IMR-90 (cell line): ENCODE measurements around the gene EVA1A. TPM values are rescaled to one million over a fixed set of nuclear protein-coding genes. Genes with fewer than 3 reads are reported as not detected.

Experiments
- ATAC-seq: fragments of 200-7000 bp; cut with Tn5 transposase; 2 replicates; pipeline ENCODE4 v1.9.1; 2020; ENCODE audit warnings: low read depth, mild to moderate bottlenecking, moderate library complexity
- BruUV-seq: library from RNA; stranded (reverse); fragments of 400-500 nt; replicated peaks from 2 replicates; lab custom pipeline; 2021; lab: Mats Ljungman, UMichigan
- CTCF ChIA-PET: fragments of 300-600 bp; formaldehyde crosslinking; extraction: SDS; loops from one replicate; lab custom pipeline; 2021; ENCODE audit warnings: antibody characterized with exemption; lab: Yijun Ruan, JAX
- POLR2A ChIA-PET: fragments of 300-600 bp; sonication (Branson Sonifier 250); formaldehyde crosslinking; loops from one replicate; lab custom pipeline; 2022; ENCODE audit warnings: antibody characterized with exemption; ENCODE audit not compliant: unreplicated experiment; lab: Charles Lee
- DNase-seq: peaks from one replicate; pipeline ENCODE4 v3.0.0; 2013
- H2AFZ ChIP-seq: replicated peaks from 2 replicates; pipeline ENCODE3; 2013; ENCODE audit warnings: low read length, mild to moderate bottlenecking; ENCODE audit not compliant: poor library complexity
- H2AK5ac ChIP-seq: 2 replicates; pipeline ENCODE4 v1.6.1; 2013; ENCODE audit warnings: low read depth, low read length, inconsistent platforms
- H2AK9ac ChIP-seq: replicated peaks from 2 replicates; pipeline ENCODE3; 2013; ENCODE audit warnings: mild to moderate bottlenecking, low read depth, low read length, moderate library complexity; ENCODE audit not compliant: poor library complexity
- H2BK120ac ChIP-seq: 2 replicates; pipeline ENCODE4 v1.6.1; 2013; ENCODE audit warnings: low read depth, low read length, inconsistent platforms
- H2BK15ac ChIP-seq: 3 replicates; pipeline ENCODE4 v1.6.1; 2013; ENCODE audit warnings: low read depth, low read length, inconsistent platforms
- H2BK20ac ChIP-seq: 2 replicates; pipeline ENCODE4 v1.6.1; 2013; ENCODE audit warnings: low read depth, mild to moderate bottlenecking, inconsistent platforms, low read length, moderate library complexity
- H2BK5ac ChIP-seq: 2 replicates; pipeline ENCODE4 v1.6.1; 2013; ENCODE audit warnings: mild to moderate bottlenecking, low read depth, low read length, inconsistent platforms; ENCODE audit not compliant: poor library complexity, severe bottlenecking
- H3K14ac ChIP-seq: replicated peaks from 2 replicates; pipeline ENCODE4 v1.6.1; 2013; ENCODE audit warnings: low read depth, low read length, inconsistent platforms
- H3K18ac ChIP-seq: 2 replicates; pipeline ENCODE4 v1.6.1; 2013; ENCODE audit warnings: low read depth, low read length, control low read depth
- H3K23ac ChIP-seq: 2 replicates; pipeline ENCODE4 v1.6.1; 2013; ENCODE audit warnings: low read depth, low read length, inconsistent platforms
- H3K27ac ChIP-seq: 2 replicates; pipeline ENCODE4 v1.5.1; 2013; ENCODE audit warnings: mild to moderate bottlenecking, control low read depth, low read length; ENCODE audit not compliant: insufficient read depth
- H3K27me3 ChIP-seq: 2 replicates; pipeline ENCODE4 v1.6.1; 2013; ENCODE audit warnings: low read length; ENCODE audit not compliant: control insufficient read depth, insufficient read depth
- H3K36me3 ChIP-seq: 2 replicates; pipeline ENCODE4 v1.6.1; 2013; ENCODE audit warnings: low read length, mixed read lengths; ENCODE audit not compliant: control insufficient read depth, insufficient read depth
- H3K4ac ChIP-seq: 2 replicates; pipeline ENCODE4 v1.6.1; 2013; ENCODE audit warnings: low read depth, low read length, inconsistent platforms
- H3K4me1 ChIP-seq: 2 replicates; pipeline ENCODE4 v1.6.1; 2013; ENCODE audit warnings: low read length, mixed read lengths; ENCODE audit not compliant: control insufficient read depth, insufficient read depth
- H3K4me2 ChIP-seq: 2 replicates; pipeline ENCODE4 v1.6.1; 2013; ENCODE audit warnings: low read depth, mild to moderate bottlenecking, control low read depth, low read length, moderate library complexity
- H3K4me3 ChIP-seq: 2 replicates; pipeline ENCODE4 v1.5.1; 2013; ENCODE audit warnings: low read depth, mild to moderate bottlenecking, control low read depth, low read length, moderate library complexity; ENCODE audit not compliant: insufficient read depth
- H3K56ac ChIP-seq: 2 replicates; pipeline ENCODE4 v1.6.1; 2013; ENCODE audit warnings: low read length, inconsistent platforms; ENCODE audit not compliant: insufficient read depth; ENCODE audit errors: extremely low read depth
- H3K79me1 ChIP-seq, 2 experiments: 2 replicates each; pipeline ENCODE4 v1.6.1; 2013; ENCODE audit warnings: low read length in 2 of 2, inconsistent platforms in 1 of 2, low read depth in 1 of 2
- H3K9ac ChIP-seq: 2 replicates; pipeline ENCODE4 v1.6.1; 2013; ENCODE audit warnings: low read depth, low read length, control low read depth
- H3K9me1 ChIP-seq: 2 replicates; pipeline ENCODE4 v1.6.1; 2013; ENCODE audit warnings: low read length, inconsistent platforms; ENCODE audit not compliant: insufficient read depth
- H3K9me3 ChIP-seq: 2 replicates; pipeline ENCODE4 v1.6.1; 2013; ENCODE audit warnings: low read length; ENCODE audit not compliant: control insufficient read depth, insufficient read depth
- H4K20me1 ChIP-seq: 2 replicates; pipeline ENCODE4 v1.6.1; 2013; ENCODE audit warnings: low read length, inconsistent platforms; ENCODE audit not compliant: insufficient read depth
- H4K5ac ChIP-seq: 2 replicates; pipeline ENCODE4 v1.6.1; 2013; ENCODE audit warnings: mild to moderate bottlenecking, low read depth, low read length, control low read depth
- H4K8ac ChIP-seq, 2 experiments: 2 replicates each; pipeline ENCODE4 v1.6.1; 2013; ENCODE audit warnings: low read depth in 2 of 2, low read length in 2 of 2, control low read depth in 1 of 2, inconsistent platforms in 1 of 2
- H4K91ac ChIP-seq: 2 replicates; pipeline ENCODE4 v1.6.1; 2013; ENCODE audit warnings: low read depth, low read length, inconsistent platforms; ENCODE audit not compliant: insufficient read depth
- BHLHE40 ChIP-seq: fragments of 150-350 bp; IDR thresholded peaks from 2 replicates; pipeline ENCODE4 v1.6.1; 2016; ENCODE audit warnings: mild to moderate bottlenecking, low read depth, low read length
- CEBPB ChIP-seq: IDR thresholded peaks from 2 replicates; pipeline ENCODE4 v1.6.1; 2012; ENCODE audit warnings: low read depth, low read length, improper control_type of control experiment
- CHD1 ChIP-seq: IDR thresholded peaks from 2 replicates; pipeline ENCODE4 v1.6.1; 2012; ENCODE audit warnings: low read depth, low read length, improper control_type of control experiment
- CTCF ChIP-seq: conservative IDR thresholded peaks from 2 replicates; pipeline ENCODE4 v1.5.1; 2012; ENCODE audit warnings: mild to moderate bottlenecking, low read depth, low read length, improper control_type of control experiment
- FOS ChIP-seq: fragments of 150-350 bp; IDR thresholded peaks from 2 replicates; pipeline ENCODE4 v1.6.1; 2016; ENCODE audit warnings: low read depth, low read length
- MAFK ChIP-seq: IDR thresholded peaks from 2 replicates; pipeline ENCODE4 v1.6.1; 2012; ENCODE audit warnings: low read depth, low read length, improper control_type of control experiment
- MAZ ChIP-seq: IDR thresholded peaks from 2 replicates; pipeline ENCODE4 v1.6.1; 2012; ENCODE audit warnings: low read depth, mild to moderate bottlenecking, low read length, improper control_type of control experiment, moderate library complexity, borderline replicate concordance
- MXI1 ChIP-seq: IDR thresholded peaks from 2 replicates; pipeline ENCODE4 v1.6.1; 2012; ENCODE audit warnings: low read depth, mild to moderate bottlenecking, low read length, moderate library complexity, borderline replicate concordance
- NFE2L2 ChIP-seq: fragments of 150-350 bp; IDR thresholded peaks from 2 replicates; pipeline ENCODE4 v1.6.1; 2016; ENCODE audit warnings: low read depth, mild to moderate bottlenecking, low read length
- RCOR1 ChIP-seq: IDR thresholded peaks from 2 replicates; pipeline ENCODE4 v1.6.1; 2012; ENCODE audit warnings: mild to moderate bottlenecking, low read length, improper control_type of control experiment; ENCODE audit not compliant: insufficient replicate concordance
- RFX5 ChIP-seq: IDR thresholded peaks from 2 replicates; pipeline ENCODE4 v1.8.0; 2012; ENCODE audit warnings: low read depth, mild to moderate bottlenecking, low read length, moderate library complexity
- SMC3 ChIP-seq: fragments of 150-350 bp; IDR thresholded peaks from 2 replicates; pipeline ENCODE4 v1.6.1; 2016; ENCODE audit warnings: low read depth, mild to moderate bottlenecking, antibody characterized with exemption, low read length, moderate library complexity
- USF2 ChIP-seq: fragments of 150-350 bp; IDR thresholded peaks from 2 replicates; pipeline ENCODE4 v1.6.1; 2017; ENCODE audit warnings: mild to moderate bottlenecking, antibody characterized with exemption, low read length, low read depth
- WGBS, 2 experiments: methylation state at CpG; one replicate each; pipeline versions ENCODE4 v1.1.5 to v1.1.7; 2013; ENCODE audit warnings: missing lambda C conversion rate in 2 of 2; ENCODE audit not compliant: insufficient read length in 1 of 2; ENCODE audit errors: extremely low coverage in 2 of 2; 5-methylcytosine and 5-hydroxymethylcytosine counted together
- dilution Hi-C: fragments of 300-500 bp; cut with HindIII; formaldehyde crosslinking; loops from one replicate; pipeline ENCODE4 v1.14.3; 2018; ENCODE audit warnings: low sequenced_read_pairs; ENCODE audit not compliant: unreplicated experiment
- in situ Hi-C: fragments of 300-500 bp; cut with MboI; formaldehyde crosslinking; loops from 3 replicates; pipeline ENCODE4 v1.14.3; 2019; ENCODE audit warnings: low sequenced_read_pairs, inconsistent platforms, mixed read lengths
- intact Hi-C: fragments of 100-400 bp; cut with micrococcal nuclease; formaldehyde crosslinking; loops from 2 replicates; pipeline ENCODE4 v1.10.0; 2022
- polyA plus RNA-seq, 3 experiments: library from polyadenylated mRNA; depleted of rRNA; stranded (reverse); fragments of >200 nt; gene quantifications; 2 replicates each; pipeline ENCODE4 v1.2.3, GENCODE V29; 2012; ENCODE audit warnings: low replicate concordance in 1 of 3
- total RNA-seq: library from RNA; depleted of rRNA; stranded (reverse); fragments of >200 nt; gene quantifications from 2 replicates; pipeline ENCODE4 v1.2.3, GENCODE V29; 2012
- TF ChIP-seq, protein P1 (sequence below): fragments of 150-350 bp; IDR thresholded peaks from 2 replicates; pipeline ENCODE4 v1.6.1; 2016; ENCODE audit warnings: low read depth, mild to moderate bottlenecking, low read length, moderate library complexity, borderline replicate concordance

EVA1A gene
- total and polyA plus RNA-seq, 2 of the 4 experiments (the other 2 are of a cell fraction) = 54.5 to 93.7 TPM

DNA sequence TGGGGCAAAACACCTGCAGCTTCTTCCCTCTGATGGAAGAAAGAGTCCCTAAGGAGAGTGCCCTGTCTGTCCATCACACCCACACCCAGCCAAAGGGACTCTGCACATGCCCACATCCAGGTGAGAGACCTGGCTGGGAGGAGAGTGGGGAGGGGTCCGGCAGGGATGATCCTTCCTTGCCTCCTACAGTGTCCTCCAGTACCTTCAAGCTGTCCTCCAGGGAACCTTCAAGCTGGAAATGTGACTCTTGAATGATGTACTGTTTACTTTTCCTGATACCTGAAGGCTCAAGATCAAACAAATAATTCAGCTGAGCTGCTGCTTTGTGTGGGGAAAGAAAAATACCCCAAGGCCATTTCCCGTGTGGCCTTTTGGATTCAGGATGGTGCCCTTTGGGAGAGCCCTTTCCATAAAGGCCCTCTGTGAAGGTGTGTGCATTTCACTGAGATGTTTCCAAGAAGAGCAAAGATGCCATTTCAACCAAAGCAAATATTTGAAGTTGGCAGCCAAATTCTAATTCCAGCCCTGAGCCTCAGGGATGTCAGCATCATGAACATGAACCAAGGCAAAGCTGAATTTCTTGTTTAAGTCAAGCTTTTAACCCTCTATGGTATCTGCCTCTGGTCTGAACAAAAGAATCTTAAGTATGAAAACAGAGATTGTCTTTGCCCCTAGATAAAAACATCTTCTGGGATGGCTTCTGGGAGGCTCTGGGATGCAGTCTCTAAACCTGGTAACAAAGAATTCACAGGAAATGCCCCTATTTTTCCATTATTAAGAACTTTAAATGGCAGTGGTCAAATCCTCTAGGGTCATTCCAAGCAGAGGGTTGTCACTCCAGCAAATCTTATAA is 11.1 kb downstream of the EVA1A start:
- intact Hi-C loops = no loop called here
- ChIA-PET CTCF (no interaction called here), POLR2A (no interaction called here)
- no peak overlapping the region for H3K56ac ChIP-seq
- H3K4me3 ChIP-seq = no peak overlapping the region
- H2AFZ ChIP-seq = no peak overlapping the region
- H3K79me1 ChIP-seq = peaks cover 61 to 94% of the 10 kb centered on the region in 2 experiments
- no peak overlapping the region for H3K4me2 ChIP-seq
- H3K27ac ChIP-seq = no peak overlapping the region
- H2AK5ac ChIP-seq = no peak overlapping the region
- no peak overlapping the region for H2BK15ac ChIP-seq
- no TSS peak for BruUV-seq
- WGBS, 2 experiments = no CpG with 5 or more reads among the region's 2 CpGs
- H3K4ac ChIP-seq = no peak overlapping the region
- peak; percentile 24 for ATAC-seq
- H2AK9ac ChIP-seq = no peak overlapping the region
- peaks cover 35% of the 10 kb centered on the region for H3K9me1 ChIP-seq
- no peak overlapping the region for H2BK5ac ChIP-seq
- H3K27me3 ChIP-seq = no peaks in the 10 kb centered on the region
- H3K23ac ChIP-seq = 0 out of 2 replicates have a peak overlapping the region, but pooled peaks have one; percentile 25
- peaks cover 62% of the 10 kb centered on the region for H4K20me1 ChIP-seq
- H2BK120ac ChIP-seq = no peak overlapping the region
- no peak overlapping the region for H4K5ac ChIP-seq
- no peak for DNase-seq
- no peak overlapping the region for H3K9ac ChIP-seq
- dilution Hi-C loops = no loop called here
- in situ Hi-C loops = no loop called here
- H3K18ac ChIP-seq = no peak overlapping the region
- H4K91ac ChIP-seq = no peak overlapping the region
- H3K14ac ChIP-seq = no peak overlapping the region
- H3K4me1 ChIP-seq = peaks cover 11% of the 10 kb centered on the region
- H3K9me3 ChIP-seq = no peaks in the 10 kb centered on the region
- H3K36me3 ChIP-seq = peaks cover 13% of the 10 kb centered on the region
- H4K8ac ChIP-seq = no peak overlapping the region
- H2BK20ac ChIP-seq = no peak overlapping the region
- TF ChIP-seq MXI1 = no peak
- TF ChIP-seq RFX5 = no peak
- no peak for TF ChIP-seq MAFK
- no peak for TF ChIP-seq BHLHE40
- TF ChIP-seq RCOR1 = no peak
- TF ChIP-seq NFE2L2 = no peak
- TF ChIP-seq CTCF = no peak
- TF ChIP-seq CHD1 = no peak
- TF ChIP-seq SMC3 = no peak
- TF ChIP-seq, protein P1, sequence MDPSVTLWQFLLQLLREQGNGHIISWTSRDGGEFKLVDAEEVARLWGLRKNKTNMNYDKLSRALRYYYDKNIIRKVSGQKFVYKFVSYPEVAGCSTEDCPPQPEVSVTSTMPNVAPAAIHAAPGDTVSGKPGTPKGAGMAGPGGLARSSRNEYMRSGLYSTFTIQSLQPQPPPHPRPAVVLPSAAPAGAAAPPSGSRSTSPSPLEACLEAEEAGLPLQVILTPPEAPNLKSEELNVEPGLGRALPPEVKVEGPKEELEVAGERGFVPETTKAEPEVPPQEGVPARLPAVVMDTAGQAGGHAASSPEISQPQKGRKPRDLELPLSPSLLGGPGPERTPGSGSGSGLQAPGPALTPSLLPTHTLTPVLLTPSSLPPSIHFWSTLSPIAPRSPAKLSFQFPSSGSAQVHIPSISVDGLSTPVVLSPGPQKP = no peak
- TF ChIP-seq USF2 = no peak
- TF ChIP-seq CEBPB = no peak
- TF ChIP-seq MAZ = no peak
- TF ChIP-seq FOS = no peak
